Retina (tissue), 1 donor: Measurements from ENCODE around the gene IL6ST.
"Not testable (repeated sequence)": the region's sequence is repeated elsewhere in the genome, so short reads cannot be mapped to it uniquely, and the experiment has no call there.

Source experiments
- DNase-seq: peaks from one replicate; pipeline ENCODE4 v3.0.0-alpha.2; 2016

Gene IL6ST

DNA sequence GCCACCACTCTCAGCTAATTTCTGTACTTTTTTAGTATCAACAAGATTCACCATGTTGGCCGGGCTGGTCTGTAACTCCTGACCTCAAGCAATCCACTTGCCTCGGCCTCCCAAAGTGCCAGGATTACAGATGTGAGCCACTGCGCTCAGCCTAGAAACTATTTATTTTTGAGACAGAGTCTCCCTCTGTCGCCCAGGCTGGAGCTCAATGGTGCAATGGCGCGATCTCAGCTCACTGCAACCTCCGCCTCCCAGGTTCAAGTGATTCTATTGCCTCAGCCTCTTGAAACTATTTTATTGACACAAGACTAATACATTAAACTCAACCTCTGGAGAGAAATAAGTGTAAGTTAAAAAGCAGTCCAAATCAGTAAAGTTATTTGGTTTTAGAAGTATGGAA, 34.0 kb downstream of the IL6ST start:
- DNase-seq: no peak

DNA sequence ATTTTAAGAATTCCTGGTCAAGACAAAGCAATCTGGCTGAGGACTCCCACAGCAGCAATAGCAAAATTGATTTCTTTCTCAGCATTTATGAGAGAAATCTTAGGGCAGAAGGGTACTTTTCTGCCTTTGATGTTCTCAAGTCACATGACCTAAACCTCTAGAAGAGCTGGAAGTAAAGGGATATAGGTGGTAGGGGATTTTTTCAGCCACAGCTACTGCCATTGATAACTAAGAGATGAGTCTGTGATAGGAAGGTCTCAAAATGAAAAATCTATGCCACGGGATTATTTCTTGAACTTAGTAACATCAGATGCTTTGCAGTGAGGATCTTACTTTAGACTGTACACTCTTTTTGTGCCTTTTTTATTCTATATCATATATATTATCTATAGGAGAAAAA, 35.6 kb downstream of the IL6ST start:
- DNase-seq: no peak

DNA sequence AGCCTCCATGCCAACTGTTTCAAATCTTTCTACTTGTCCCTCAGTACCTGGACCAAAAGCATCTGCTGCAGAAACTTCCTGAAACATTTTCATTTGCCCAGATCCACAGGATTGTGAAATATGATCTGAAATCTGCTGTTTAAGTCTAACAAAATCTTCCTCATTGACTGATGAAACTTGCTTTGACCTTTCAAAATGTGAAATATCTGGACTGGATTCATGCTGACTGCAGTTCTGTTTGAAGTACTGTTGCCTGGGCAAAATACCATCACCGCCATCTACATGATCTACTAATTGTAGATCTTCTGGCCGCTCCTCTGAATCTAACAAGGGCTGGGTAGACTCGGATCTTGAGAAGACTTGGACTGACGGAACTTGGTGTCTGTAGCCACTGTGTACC, 53.6 kb downstream of the IL6ST start:
- DNase-seq: not testable (repeated sequence)

DNA sequence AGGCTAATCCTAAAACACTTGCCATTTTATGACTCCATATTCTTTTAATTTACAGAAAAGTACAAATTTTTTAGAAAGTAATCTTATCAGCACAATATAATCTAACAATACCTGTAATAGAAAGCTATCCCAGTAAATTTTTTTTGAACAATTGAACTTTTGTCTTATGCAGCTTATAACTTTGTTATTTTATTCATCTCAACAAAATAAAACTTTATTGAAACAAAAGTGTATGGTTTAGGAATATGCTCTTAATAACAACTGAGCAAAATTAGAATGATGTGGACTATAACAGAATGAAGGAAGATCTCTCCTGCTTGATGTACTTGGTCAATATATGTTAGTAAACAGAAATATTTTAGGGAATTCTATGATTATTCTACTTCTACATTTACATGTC, 57.2 kb downstream of the IL6ST start:
- DNase-seq: not testable (repeated sequence)

DNA sequence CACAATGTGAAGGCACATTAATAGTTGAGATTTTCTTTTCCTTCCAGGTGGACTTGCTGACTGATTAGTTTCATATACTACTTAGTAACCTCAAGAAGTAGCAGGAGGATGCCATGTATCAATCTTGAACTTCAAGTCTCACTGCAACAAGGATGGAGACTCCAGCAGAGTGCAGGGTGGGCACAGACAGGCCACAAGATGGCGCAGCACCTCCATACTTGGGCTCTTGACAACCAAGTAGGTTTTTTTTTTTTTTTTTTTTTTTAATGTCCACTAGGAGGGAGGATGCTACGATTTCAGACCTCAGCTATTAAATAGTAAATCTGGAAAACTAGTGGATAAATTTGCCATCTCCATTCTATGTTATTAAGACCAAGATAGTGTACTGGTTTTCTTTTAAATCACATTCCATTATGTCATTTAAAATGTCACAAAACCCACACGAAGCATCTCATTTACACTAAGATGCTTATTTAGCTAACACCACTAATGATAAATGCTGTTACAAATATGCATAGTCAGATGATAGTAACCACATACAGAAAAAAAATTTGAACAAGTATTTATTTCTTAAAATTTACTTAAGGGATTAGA, 58.6 kb downstream of the IL6ST start:
- peak; percentile 73 for DNase-seq

DNA sequence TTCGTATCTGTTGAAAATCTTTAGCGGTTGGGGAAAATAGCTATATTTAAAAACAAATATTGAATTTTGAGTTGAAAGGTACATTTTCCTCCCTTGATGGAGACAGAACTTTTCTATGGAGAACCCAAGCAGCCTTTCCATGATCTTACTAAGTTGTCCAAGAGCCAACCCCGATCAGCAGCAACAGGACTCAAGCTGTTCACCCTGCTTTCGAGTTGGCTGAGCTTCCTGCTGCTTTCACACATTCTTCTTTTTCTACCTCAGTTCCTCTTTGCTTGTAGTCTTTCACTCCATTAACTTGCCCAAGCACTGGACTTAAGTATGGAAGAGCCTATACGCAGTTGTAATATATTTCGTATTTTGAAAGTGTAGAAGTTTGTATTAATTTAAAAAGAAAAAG, 59.4 kb downstream of the IL6ST start:
- no peak for DNase-seq

DNA sequence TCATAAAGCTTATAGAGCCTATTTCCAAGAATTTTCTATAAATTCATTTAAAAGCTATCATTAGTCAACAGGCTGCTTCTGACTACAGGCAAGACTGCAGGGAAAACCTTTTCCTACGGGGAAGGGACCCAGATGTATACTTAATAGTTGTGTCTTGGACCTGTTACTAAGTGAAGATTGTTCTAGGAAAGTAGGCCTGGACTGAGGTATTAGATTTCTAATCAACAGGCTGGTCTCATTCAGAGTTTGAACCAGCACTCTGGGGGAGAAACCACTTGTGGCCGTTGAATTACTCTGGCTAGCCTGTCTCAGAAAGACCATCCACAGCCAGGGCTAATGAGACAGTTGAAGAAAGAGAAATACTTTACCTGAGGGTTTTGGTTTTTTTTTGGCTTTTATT, 60.0 kb downstream of the IL6ST start:
- no peak for DNase-seq

DNA sequence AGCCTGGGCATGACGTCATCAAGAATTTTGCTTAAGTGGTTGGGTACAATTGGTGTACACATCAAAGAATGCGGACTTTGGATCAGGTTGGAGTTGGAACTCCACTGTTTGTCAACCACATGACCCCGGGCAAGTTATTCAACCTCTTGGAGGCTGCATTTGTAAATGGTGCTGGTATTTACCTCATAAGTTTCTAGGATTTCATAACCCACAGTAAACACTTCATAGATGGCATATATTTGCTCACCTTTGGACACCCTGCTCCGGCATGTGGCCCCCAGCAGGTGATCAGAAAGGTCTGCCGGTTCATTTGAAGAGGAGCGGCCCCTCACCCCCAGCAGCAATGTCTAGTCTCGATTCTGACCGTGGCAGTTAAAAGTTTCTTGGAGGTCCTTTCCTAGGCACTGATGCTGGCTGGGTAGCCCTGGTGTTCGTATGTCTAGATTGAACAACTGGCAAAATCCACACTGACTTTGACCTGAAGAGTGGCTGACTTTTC, 60.6 kb downstream of the IL6ST start:
- no peak for DNase-seq

DNA sequence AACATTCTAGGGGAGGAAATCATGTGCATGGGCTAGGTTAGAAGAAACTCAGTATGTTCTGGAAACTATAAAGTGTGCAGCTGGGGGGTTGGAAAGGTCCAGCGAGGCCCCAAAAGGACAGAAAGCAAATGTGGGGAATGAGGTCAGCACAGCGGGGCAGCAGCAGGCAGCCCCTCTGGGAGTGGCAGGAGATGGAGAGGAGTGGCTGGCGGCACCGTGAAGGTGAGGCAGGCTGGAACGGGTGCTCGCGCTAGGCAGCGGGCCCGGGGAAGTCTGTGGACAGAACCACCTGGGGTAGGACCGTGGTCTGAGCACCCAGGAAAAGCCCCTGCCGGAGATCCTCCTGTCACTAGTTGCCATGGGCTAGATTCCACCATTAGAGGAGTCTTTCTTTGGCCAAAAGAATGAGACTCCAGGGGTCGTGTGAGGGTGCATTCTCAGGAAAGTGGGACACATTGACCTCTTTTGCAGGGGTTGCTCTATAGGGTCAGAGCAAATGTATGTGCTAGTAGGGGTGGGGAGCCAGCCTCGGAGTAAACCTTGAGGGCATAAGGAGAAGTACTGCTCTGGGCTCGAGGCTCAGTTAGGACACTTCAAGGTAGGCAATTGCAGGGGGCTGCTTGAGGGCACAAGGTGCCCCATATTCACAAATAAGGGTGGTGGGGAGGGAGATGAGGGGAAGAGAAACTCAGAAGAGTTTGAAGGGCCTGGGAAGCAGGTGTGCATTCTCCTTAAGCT, 61.2 kb downstream of the IL6ST start:
- no peak for DNase-seq

DNA sequence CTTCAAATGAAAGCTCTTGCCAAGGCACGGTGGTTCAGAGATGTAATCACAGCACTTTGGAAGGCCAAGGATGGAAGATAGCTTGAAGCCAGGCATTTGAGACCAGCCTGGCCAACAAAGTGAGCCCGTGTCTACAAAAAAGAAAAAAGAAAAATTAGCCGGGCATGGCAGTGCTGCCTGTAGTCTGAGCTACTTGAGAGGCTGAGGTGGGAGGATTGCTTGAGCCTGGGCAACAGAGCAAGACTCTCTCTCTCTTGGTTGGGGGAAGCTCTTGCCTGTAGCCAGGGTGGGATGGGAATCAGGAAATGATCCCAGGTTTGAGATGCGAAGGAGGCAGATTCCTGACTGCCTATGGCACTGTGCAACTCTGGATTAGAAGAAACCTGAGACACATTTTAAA, 62.1 kb downstream of the IL6ST start:
- DNase-seq: no peak

DNA sequence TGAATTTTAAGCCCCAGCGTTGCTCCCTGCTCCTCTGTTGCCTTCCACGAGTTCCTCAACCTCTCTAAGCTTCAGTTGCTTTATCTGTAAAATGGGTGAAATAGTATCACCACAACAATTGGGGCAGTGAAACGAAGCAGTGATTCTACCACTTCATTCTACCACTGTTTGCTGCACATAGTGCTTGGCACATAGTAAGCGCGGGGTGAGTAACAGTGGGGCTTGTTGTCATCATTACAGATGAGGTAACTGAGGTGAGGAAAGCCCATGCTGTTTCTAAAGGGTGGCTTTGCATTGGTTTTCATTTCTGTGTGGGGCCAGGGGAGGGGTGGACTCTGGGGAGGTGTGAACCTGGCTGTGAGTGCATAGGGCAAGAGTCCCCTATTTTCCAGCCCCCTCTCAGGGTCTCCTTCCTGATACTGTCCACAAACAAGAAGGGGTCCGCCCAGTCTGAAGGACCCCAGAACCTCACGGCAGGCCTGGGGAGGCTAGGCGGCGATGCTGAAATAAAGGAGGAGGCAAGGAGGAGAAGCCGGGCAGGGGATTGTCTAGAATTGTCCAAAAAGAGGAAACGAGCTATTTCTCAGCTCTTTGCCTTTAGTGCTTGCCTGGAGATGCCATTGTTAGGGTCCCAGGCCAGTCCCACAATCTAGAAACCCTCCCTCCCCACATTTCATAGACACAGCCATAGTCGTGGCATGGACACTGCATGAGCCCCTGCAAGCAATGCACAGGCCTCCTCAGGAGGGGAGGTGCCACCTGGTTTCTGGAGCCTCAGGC, 65.6 kb downstream of the IL6ST start:
- DNase-seq: no peak

DNA sequence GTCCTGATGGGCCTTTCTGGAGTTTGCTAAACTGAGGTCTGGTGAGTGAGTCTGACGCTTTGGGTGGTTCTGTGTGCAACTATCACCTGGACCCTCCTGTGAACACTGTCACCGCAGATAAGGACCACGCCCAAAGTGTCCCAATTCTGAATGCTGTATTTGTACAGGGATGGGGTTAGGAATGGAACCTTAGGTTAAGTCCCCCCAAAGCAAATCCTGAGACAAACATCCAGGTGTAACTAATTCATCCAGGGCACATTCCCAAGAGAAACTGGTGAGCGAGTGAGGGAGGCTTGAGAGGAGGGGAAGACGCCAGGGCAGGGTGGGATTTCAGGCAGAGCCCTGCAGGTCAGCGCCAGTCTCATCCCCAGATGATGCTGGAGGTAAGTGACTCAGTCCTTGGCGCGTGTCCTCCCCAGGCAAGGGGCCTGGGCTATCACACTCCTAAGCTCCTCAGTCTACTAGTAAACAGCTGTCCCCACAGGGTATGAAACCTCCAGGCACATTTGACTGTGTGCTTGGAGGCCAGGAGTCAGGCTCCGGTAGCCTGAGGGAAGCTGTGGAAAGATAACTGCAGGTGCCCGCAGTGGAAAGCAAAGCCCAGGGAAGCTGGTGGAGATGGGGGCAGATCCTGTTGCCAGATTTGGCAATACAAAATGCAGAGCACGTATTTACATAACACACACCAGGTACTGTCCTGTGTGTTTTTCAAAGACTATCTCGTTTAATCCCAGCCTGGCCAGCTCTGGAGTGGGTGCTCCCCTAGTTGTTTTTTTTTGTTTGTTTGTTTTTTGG, 66.7 kb downstream of the IL6ST start:
- DNase-seq: no peak

DNA sequence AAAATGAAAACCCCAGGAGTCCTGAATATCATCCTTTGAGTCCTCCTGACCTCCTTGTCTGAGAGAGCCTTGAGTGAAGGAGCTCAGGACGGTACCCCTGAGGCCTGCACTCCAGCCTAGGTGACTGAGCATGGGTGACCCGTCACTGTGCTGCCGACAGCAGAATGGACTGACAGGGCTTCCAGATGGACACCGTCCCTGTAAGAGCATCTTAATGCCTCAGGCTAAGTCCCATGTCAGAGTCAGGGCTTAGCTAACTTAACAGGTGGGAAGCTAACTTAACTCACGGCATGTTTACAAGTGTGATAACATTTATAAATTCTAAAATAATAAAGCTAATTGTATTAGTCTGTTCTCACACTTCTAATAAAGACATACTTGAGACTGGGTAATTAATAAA, 68.3 kb downstream of the IL6ST start:
- DNase-seq: no peak

DNA sequence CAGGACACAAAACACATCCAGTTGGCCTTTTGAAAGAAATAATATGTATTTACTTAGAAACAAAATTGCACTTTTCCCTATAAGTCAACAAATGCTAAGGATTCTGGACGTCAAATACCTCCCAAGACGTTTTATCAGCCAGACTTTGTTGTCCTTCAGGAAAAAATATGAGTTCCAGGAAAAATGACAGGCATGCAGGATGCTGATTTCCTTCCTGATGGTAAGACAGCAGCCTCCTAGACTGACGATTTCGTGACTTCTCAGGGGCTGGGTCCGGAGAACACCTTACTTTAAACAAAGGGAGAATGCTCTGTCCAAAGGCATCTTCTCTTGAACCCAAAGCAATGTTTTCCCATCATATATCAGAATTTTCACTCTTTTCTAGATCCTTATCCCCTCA, 69.1 kb downstream of the IL6ST start:
- DNase-seq: no peak

DNA sequence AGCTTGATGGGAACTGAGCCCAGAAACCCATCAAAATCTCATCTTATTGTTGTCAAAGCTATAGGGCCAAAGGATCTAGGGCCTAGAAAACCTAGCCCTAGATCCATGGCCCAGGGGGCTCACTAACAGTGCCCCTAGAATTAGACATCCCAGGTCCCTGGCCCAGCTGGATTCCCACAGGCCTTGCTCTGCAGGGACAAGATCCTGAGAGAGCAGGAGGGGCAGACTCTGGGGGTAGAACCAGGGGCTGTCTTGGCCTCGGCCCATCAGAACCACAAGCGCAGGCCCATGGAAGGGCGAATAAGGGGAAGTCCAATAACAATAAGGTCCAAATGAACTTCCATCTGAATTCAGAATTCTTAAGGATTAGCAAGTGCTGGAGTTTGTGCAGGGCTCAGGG, 69.6 kb downstream of the IL6ST start:
- no peak for DNase-seq

DNA sequence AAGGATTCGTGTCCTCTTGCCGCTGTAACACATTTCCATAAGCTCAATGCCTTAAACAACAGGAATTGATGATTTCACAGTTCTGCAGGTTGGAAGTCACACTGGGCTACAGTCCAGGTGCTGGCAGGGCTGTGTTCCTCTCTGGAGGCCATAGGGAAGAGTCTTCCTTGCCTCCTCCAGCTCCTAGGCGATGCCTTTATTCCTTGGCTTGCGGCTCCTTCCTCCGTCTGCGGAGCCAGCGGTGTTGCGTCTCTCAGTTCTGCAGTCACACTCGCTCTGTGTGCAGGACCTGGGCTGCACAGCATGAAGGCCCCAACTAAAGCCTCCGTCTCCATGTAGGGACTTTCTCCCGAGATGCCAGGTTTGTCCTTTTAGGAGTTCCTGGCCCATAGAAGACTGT, 70.0 kb downstream of the IL6ST start:
- no peak for DNase-seq

DNA sequence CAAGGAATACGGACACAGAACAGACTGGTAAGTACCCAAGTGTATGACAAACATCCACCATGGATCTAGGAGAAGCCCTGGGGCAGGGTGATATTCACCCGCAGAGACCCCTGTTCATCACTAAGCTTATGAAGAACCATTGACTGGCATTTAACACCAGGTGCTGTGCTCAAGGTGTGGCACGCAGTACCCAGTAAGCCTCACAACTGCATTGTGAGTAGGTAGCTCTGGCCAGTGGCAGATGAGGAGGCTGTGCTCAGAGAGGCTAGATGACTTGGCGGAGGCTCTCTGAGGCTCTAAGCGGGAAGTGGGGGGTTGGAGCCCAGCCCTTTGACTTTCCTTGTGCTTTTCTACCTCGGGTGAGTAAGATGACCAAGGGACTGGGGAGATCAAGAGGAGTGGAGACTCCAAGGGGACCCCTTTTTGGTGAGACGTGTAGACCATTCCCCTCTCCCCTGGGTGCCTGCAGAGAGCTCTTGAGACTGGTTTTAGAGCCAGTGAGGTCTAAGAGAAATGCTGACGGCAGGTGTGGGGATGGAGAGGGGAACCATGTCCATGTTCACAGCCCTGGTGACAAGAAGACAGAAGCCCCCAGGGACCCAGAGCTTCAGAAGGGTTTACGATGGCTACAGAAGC, 70.8 kb downstream of the IL6ST start:
- DNase-seq: no peak

DNA sequence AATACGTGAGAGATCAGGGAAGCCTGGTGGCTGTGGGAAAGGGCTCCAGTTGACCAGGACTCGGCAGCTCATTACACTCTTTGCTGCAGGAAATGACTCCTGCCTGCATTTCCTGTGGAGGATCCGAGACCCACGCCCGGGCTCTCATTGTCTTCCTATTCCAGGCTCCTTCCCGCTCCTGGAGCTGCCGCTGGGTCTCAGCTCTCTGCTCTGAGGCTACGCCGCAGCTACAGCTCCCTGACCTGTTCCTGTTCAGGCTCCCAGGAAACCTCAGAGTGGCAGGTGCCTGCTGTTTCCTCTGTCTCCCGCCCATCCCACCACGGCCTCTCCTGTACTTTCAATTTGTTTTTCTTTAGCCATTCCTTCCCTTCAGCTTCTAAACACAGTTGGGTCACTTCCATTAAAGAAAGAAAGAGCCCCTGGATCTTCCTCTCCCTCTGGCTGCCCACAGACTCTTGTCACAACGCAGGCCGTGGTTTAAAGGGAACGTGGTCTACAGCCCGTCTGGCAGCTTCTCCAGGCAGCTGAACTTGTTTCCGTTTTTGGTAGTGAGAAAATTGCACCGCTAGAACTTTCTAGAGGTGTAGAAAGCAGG, 71.5 kb downstream of the IL6ST start:
- no peak for DNase-seq

DNA sequence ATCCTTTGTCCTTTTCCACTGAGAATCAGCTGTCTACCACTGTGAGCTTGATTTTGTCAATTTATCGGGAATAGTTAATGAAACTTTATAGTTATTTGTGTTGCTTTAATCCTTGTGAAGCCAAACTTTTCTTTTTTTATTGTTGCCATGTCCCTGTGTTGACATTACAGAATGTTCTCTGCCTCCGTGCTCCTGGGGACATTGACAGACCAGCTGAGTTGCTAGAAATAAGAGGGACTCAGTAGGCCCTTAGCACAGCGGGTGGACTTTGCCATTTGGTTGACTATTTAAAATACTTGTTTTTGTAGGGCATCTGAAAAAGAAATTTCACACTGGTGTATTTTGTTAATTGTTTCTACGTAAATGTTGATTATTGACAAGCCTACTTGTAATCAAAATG, 73.1 kb downstream of the IL6ST start:
- no peak for DNase-seq

DNA sequence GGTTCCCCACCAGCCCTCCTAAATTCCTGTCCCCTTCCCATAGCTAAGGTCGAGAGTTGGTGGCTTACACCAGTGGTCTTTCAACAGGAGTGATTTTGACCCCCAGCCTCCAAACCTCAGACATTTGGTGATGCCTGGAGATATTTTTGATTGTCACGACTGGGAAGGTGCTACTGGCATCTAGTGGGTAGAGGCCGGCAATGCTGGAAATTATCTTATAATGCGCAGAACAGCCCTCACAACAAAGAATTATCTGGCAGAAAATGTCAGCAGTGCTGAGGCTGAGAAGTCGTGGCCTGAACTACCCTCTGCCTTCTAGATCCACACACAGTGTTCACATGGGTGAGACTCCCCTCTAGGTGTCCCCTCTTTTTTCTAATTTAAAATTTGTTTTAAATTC, 74.0 kb downstream of the IL6ST start:
- no peak for DNase-seq

DNA sequence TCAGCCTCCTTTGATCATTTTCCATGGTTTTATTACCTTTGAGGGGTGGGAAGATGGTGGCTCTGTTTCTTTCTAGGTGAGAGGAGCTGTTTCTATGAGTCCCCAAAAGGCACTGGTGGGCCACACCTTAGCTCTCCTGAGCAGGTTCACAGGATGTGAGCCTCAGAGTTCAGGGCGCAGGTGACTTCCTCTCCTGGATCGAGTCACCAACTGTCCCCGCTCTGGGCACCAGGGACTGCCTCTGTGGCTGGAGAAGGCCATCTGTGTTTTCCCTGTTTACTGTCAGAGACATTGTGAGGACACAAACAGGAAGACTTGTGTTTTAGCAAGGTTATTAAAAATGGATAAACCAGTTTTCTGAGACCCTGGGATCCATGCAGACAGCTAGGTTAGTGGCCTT, 75.1 kb downstream of the IL6ST start:
- no peak for DNase-seq
